ENCODE results near the gene DEK. TPM values are rescaled to one million over a fixed set of nuclear protein-coding genes. Genes with fewer than 3 reads are reported as not detected.

Gene DEK
- total and polyA plus RNA-seq, 2 of the 13 experiments (the other 11 are each of a cell fraction or from before 2014, with no cell fraction given) = 53.2 to 276 TPM

DNA sequence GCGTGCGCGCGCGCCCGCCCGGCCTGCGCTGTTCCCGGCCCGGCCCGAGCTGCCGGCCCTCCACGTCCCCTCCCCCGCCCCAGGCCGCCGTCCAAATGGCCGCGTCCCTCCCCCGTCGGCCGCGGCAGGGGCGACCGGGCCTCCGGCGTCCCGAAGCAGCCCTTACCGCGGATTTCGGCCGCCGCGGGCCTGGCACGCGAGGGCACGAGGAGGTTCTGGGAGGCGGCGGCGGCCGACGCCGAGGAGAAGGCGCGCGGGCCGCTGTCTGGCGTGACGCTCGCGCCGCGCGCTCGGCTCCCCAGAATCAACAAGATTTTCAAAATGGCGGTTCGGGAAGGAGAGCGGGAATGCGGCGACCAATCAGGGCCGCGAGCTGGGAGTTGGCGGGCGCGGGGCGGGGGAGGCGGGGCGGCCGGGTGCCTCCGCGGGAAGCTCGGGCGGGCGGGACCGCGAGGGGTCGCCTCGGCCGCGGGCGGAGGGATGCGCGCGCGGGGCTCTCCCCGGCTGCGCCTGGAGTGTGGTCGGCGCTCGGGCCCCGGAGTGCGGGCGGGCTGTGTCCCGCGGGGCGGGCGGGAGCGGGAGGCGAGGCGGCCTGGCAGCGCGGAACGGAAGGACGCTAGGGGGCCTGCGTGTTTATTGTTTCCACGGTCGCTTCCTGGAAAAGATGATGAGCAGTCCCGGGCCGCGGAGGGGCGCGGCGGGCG lies at the start of gene DEK (continued):
- no peak for TF ChIP-seq STAT6 (CRISPR knock-in tag; IDR thresholded peaks at IDR 0.05; ENCODE audit: borderline replicate concordance)
- TF ChIP-seq SNRNP70 (IDR thresholded peaks at IDR 0.05; ENCODE audit: low read depth, low read length) = no peak
- TF ChIP-seq PHF20 (CRISPR knock-in tag; IDR thresholded peaks at IDR 0.05) = no peak; the same call in 1 of the 2 replicates
- TF ChIP-seq ZNF768 (CRISPR knock-in tag; IDR thresholded peaks at IDR 0.05) = no peak; the same call in none of the 2 replicates
- no peak for TF ChIP-seq RNF219 (CRISPR knock-in tag; IDR thresholded peaks at IDR 0.05)
- TF ChIP-seq ZNF598 (CRISPR knock-in tag; IDR thresholded peaks at IDR 0.05; ENCODE audit: borderline replicate concordance) = 0 out of 2 replicates have a peak, but pooled peaks have one; percentile 65
- TF ChIP-seq ZNF24 (IDR thresholded peaks at IDR 0.05) = 0 out of 2 replicates have a peak, but pooled peaks have one; percentile 36
- no peak for TF ChIP-seq KIAA2018 (CRISPR knock-in tag; IDR thresholded peaks at IDR 0.05; ENCODE audit: borderline replicate concordance)
- TF ChIP-seq SIN3B (IDR thresholded peaks at IDR 0.05; ENCODE audit: low read length) = no peak; the same call in 1 of the 2 replicates
- peak; percentile 86 for TF ChIP-seq ARNT2 (CRISPR knock-in tag; IDR thresholded peaks at IDR 0.05; ENCODE audit: low read depth)
- peak; percentile 72; the same call in 1 of the 2 replicates for TF ChIP-seq YEATS2 (CRISPR knock-in tag; IDR thresholded peaks at IDR 0.05; ENCODE audit: borderline replicate concordance)
- peak; percentile 26; the same call in 1 of the 2 replicates for TF ChIP-seq TOE1 (CRISPR knock-in tag; IDR thresholded peaks at IDR 0.05)
- no peak for TF ChIP-seq ZNF260 (CRISPR knock-in tag; IDR thresholded peaks at IDR 0.05; ENCODE audit: borderline replicate concordance, low read depth)
